ENCODE data around the gene SNX4. TPM values are rescaled to one million over a fixed set of nuclear protein-coding genes. Genes with fewer than 3 reads are reported as not detected.
"Not testable (repeated sequence)": the region's sequence is repeated elsewhere in the genome, so short reads cannot be mapped to it uniquely, and the experiment has no call there.

The SNX4 gene
- total and polyA plus RNA-seq, 4 donors: 25.9 to 54.6 (median 35.2) TPM

GRCh38 chr3:125520563-125520919 is 539 bp upstream of the SNX4 start:
- H3K4me3 ChIP-seq (ENCODE audit: low read depth in 1 of 3, low read length in 3 of 3): peak overlapping the region; percentile 57 to 93 (median 90)
- H3K4me1 ChIP-seq (ENCODE audit: control insufficient read depth in 4 of 4, insufficient read depth in 4 of 4, low read length in 3 of 4): peaks cover 1 to 20% (median 8%) of the 10 kb centered on the region in 4 donors

GRCh38 chr3:125515421-125515820 is 4.6 kb downstream of the SNX4 start:
- no peak overlapping the region for H3K9ac ChIP-seq (ENCODE audit: low read depth in 1 of 2, low read length in 2 of 2)
- DNase-seq (ENCODE audit: low spot score): no peak
- peaks cover 1 to 14% (median 8%) of the 10 kb centered on the region in 4 donors for H3K4me1 ChIP-seq (ENCODE audit: control insufficient read depth in 4 of 4, insufficient read depth in 4 of 4, low read length in 3 of 4)
- no peaks in the 10 kb centered on the region for H3K9me3 ChIP-seq (ENCODE audit: control insufficient read depth in 4 of 4, low read length in 3 of 4)
- TF ChIP-seq ZBTB33 (IDR thresholded peaks at IDR 0.05) (no peak), GABPA (IDR thresholded peaks at IDR 0.05 in 1 of 2, conservative IDR thresholded peaks at IDR 0.05 in 1 of 2) (no peak), YY1 (IDR thresholded peaks at IDR 0.05) (no peak), FOXA1 (IDR thresholded peaks at IDR 0.05) (no peak), JUND (IDR thresholded peaks at IDR 0.05) (no peak), FOXA2 (IDR thresholded peaks at IDR 0.05) (no peak), HNF4G (IDR thresholded peaks at IDR 0.05) (no peak), TAF1 (conservative IDR thresholded peaks at IDR 0.05) (no peak), MAX (IDR thresholded peaks at IDR 0.05) (no peak), CTCF (IDR thresholded peaks at IDR 0.05; ENCODE audit: low read depth, low read length, missing input control) (no peak), HNF4A (conservative IDR thresholded peaks at IDR 0.05) (no peak), REST (IDR thresholded peaks at IDR 0.05) (no peak), NR2F2 (IDR thresholded peaks at IDR 0.05) (no peak), SP1 (IDR thresholded peaks at IDR 0.05) (no peak), EGR1 (IDR thresholded peaks at IDR 0.05; ENCODE audit: low read depth in 2 of 2) (no peak), RXRA (IDR thresholded peaks at IDR 0.05) (no peak)
- H3K36me3 ChIP-seq (ENCODE audit: control insufficient read depth in 4 of 4, insufficient read depth in 3 of 4, low read depth in 1 of 4, low read length in 3 of 4): peaks cover 2 to 11% (median 6%) of the 10 kb centered on the region in 4 donors
- H3K27ac ChIP-seq (ENCODE audit: low read depth in 1 of 2, low read length in 2 of 2): no peak overlapping the region
- no peak overlapping the region for H3K4me3 ChIP-seq (ENCODE audit: low read depth in 1 of 3, low read length in 3 of 3)
- H3K27me3 ChIP-seq (ENCODE audit: control insufficient read depth in 4 of 4, insufficient read depth in 4 of 4, low read length in 3 of 4): no peaks in the 10 kb centered on the region

More at GRCh38 chr3:125520563-125520919, 539 bp upstream of the SNX4 start:
- H3K9me3 ChIP-seq (ENCODE audit: control insufficient read depth in 4 of 4, low read length in 3 of 4); H3K27me3 ChIP-seq (ENCODE audit: control insufficient read depth in 4 of 4, insufficient read depth in 4 of 4, low read length in 3 of 4); DNase-seq (ENCODE audit: low spot score); H3K36me3 ChIP-seq (ENCODE audit: control insufficient read depth in 4 of 4, insufficient read depth in 3 of 4, low read depth in 1 of 4, low read length in 3 of 4): not testable (repeated sequence)
- WGBS: 32% methylated on average over 15 of the region's 15 CpGs
- Histone ChIP-seq H3K9ac (ENCODE audit: low read depth in 1 of 2, low read length in 2 of 2) (peak overlapping the region in 1 of 2 donors; percentile 79), H3K27ac (ENCODE audit: low read depth in 1 of 2, low read length in 2 of 2) (peak overlapping the region; percentile 69 to 75)
- TF ChIP-seq HNF4A (conservative IDR thresholded peaks at IDR 0.05): peak in 1 of 2 donors; percentile 13
